Osteoblast (primary cell): ENCODE measurements around the gene TBC1D23. TPM values are rescaled to one million over a fixed set of nuclear protein-coding genes. Genes with fewer than 3 reads are reported as not detected.

Experiments
- DNase-seq: peaks from one replicate; pipeline ENCODE4 v3.0.0; 2011; ENCODE audit warnings: low spot score, mixed read lengths; ENCODE audit not compliant: insufficient read length; ENCODE audit errors: missing footprints
- H2AFZ ChIP-seq: 2 replicates; pipeline ENCODE4 v1.6.0; 2011; ENCODE audit warnings: mild to moderate bottlenecking, low read length
- H3K27ac ChIP-seq: 2 replicates; pipeline ENCODE4 v1.5.1; 2011; ENCODE audit warnings: mild to moderate bottlenecking, low read depth, low read length, moderate library complexity
- H3K27me3 ChIP-seq: 2 replicates; pipeline ENCODE4 v1.6.0; 2012; ENCODE audit warnings: mild to moderate bottlenecking, control low read depth, inconsistent platforms, low read length, moderate library complexity; ENCODE audit not compliant: insufficient read depth
- H3K36me3 ChIP-seq: 2 replicates; pipeline ENCODE4 v1.5.1; 2011; ENCODE audit warnings: mild to moderate bottlenecking, low read length, control low read depth, moderate library complexity; ENCODE audit not compliant: insufficient read depth
- H3K4me1 ChIP-seq: 2 replicates; pipeline ENCODE4 v1.5.1; 2011; ENCODE audit warnings: mild to moderate bottlenecking, low read length, control low read depth, moderate library complexity; ENCODE audit not compliant: insufficient read depth
- H3K4me2 ChIP-seq: 2 replicates; pipeline ENCODE4 v1.6.0; 2011; ENCODE audit warnings: mild to moderate bottlenecking, low read length; ENCODE audit not compliant: insufficient read depth
- H3K4me3 ChIP-seq: fragments of 200-600 bp; sonication (generic); 3 replicates; pipeline ENCODE4 v1.5.1; 2012; ENCODE audit warnings: mild to moderate bottlenecking, low read length, inconsistent platforms; ENCODE audit not compliant: insufficient read depth
- H3K79me2 ChIP-seq: 2 replicates; pipeline ENCODE4 v1.6.0; 2012; ENCODE audit warnings: mild to moderate bottlenecking, low read length, control low read depth, inconsistent platforms; ENCODE audit not compliant: insufficient read depth
- H3K9me3 ChIP-seq: 2 replicates; pipeline ENCODE4 v1.5.1; 2011; ENCODE audit warnings: low read depth, low read length, control low read depth
- H4K20me1 ChIP-seq: 2 replicates; pipeline ENCODE4 v1.6.0; 2012; ENCODE audit warnings: mild to moderate bottlenecking, low read length, control low read depth; ENCODE audit not compliant: insufficient read depth
- total RNA-seq: library from RNA; depleted of rRNA; stranded (reverse); fragments of >200 nt; gene quantifications from 2 replicates; pipeline ENCODE4 v1.2.3, GENCODE V29; 2012
- TF ChIP-seq, protein P1 (sequence below): IDR thresholded peaks from 2 replicates; pipeline ENCODE4 v1.5.1; 2011; ENCODE audit warnings: mild to moderate bottlenecking, low read depth, low read length, moderate library complexity; ENCODE audit errors: extremely low read depth

The TBC1D23 gene
- total RNA-seq, 1 donor: 64.4 TPM

- Histone ChIP-seq H3K27me3 (no peaks in the 10 kb centered on the region), H2AFZ (no peak overlapping the region), H4K20me1 (no peaks in the 10 kb centered on the region), H3K4me3 (no peak overlapping the region), H3K4me1 (peaks cover 3% of the 10 kb centered on the region), H3K9me3 (no peaks in the 10 kb centered on the region), H3K79me2 (no peaks in the 10 kb centered on the region), H3K4me2 (no peak overlapping the region), H3K27ac (no peak overlapping the region), H3K36me3 (no peaks in the 10 kb centered on the region)
- DNase-seq: no peak
- TF ChIP-seq, protein P1, sequence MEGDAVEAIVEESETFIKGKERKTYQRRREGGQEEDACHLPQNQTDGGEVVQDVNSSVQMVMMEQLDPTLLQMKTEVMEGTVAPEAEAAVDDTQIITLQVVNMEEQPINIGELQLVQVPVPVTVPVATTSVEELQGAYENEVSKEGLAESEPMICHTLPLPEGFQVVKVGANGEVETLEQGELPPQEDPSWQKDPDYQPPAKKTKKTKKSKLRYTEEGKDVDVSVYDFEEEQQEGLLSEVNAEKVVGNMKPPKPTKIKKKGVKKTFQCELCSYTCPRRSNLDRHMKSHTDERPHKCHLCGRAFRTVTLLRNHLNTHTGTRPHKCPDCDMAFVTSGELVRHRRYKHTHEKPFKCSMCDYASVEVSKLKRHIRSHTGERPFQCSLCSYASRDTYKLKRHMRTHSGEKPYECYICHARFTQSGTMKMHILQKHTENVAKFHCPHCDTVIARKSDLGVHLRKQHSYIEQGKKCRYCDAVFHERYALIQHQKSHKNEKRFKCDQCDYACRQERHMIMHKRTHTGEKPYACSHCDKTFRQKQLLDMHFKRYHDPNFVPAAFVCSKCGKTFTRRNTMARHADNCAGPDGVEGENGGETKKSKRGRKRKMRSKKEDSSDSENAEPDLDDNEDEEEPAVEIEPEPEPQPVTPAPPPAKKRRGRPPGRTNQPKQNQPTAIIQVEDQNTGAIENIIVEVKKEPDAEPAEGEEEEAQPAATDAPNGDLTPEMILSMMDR: no peak
Measured at GRCh38 chr3:100221159-100221558, 39.6 kb upstream of the TBC1D23 start.

- TF ChIP-seq, protein P1: no peak
- Histone ChIP-seq H3K27ac (no peak overlapping the region), H3K9me3 (no peaks in the 10 kb centered on the region), H2AFZ (no peak overlapping the region), H3K4me2 (no peak overlapping the region), H4K20me1 (no peaks in the 10 kb centered on the region), H3K27me3 (no peaks in the 10 kb centered on the region), H3K36me3 (no peaks in the 10 kb centered on the region), H3K79me2 (no peaks in the 10 kb centered on the region), H3K4me1 (peaks cover 8% of the 10 kb centered on the region), H3K4me3 (no peak overlapping the region)
- DNase-seq: no peak
Measured at GRCh38 chr3:100225193-100225592, 35.6 kb upstream of the TBC1D23 start.

- no peaks in the 10 kb centered on the region for H3K79me2 ChIP-seq
- TF ChIP-seq, protein P1: no peak
- H3K27me3 ChIP-seq: no peaks in the 10 kb centered on the region
- no peak overlapping the region for H3K4me2 ChIP-seq
- H3K9me3 ChIP-seq: no peaks in the 10 kb centered on the region
- H2AFZ ChIP-seq: no peak overlapping the region
- H3K27ac ChIP-seq: no peak overlapping the region
- no peaks in the 10 kb centered on the region for H4K20me1 ChIP-seq
- H3K36me3 ChIP-seq: no peaks in the 10 kb centered on the region
- H3K4me3 ChIP-seq: no peak overlapping the region
- DNase-seq: no peak
- H3K4me1 ChIP-seq: peaks cover 10% of the 10 kb centered on the region
Measured at GRCh38 chr3:100225883-100226282, 34.9 kb upstream of the TBC1D23 start.

GRCh38 chr3:100226712-100227429 is 33.9 kb upstream of the TBC1D23 start:
- Histone ChIP-seq H2AFZ (peak overlapping the region; percentile 11), H3K4me2 (peak overlapping the region; percentile 5), H3K4me1 (peaks cover 17% of the 10 kb centered on the region), H3K36me3 (no peaks in the 10 kb centered on the region), H3K79me2 (no peaks in the 10 kb centered on the region), H3K4me3 (no peak overlapping the region), H4K20me1 (no peaks in the 10 kb centered on the region), H3K27me3 (no peaks in the 10 kb centered on the region), H3K9me3 (no peaks in the 10 kb centered on the region), H3K27ac (no peak overlapping the region)
- TF ChIP-seq, protein P1: no peak
- peak; percentile 89 for DNase-seq
